GM21367 (cell line): ENCODE data around the gene SPON2.
A peak's percentile ranks its signal among the peaks of the same experiment; 100 is the strongest.

Experiments
- ATAC-seq: cut with Tn5 transposase; IDR thresholded peaks from one replicate; pipeline ENCODE4 v1.9.1; 2021; ENCODE audit not compliant: unreplicated experiment

The SPON2 gene

DNA sequence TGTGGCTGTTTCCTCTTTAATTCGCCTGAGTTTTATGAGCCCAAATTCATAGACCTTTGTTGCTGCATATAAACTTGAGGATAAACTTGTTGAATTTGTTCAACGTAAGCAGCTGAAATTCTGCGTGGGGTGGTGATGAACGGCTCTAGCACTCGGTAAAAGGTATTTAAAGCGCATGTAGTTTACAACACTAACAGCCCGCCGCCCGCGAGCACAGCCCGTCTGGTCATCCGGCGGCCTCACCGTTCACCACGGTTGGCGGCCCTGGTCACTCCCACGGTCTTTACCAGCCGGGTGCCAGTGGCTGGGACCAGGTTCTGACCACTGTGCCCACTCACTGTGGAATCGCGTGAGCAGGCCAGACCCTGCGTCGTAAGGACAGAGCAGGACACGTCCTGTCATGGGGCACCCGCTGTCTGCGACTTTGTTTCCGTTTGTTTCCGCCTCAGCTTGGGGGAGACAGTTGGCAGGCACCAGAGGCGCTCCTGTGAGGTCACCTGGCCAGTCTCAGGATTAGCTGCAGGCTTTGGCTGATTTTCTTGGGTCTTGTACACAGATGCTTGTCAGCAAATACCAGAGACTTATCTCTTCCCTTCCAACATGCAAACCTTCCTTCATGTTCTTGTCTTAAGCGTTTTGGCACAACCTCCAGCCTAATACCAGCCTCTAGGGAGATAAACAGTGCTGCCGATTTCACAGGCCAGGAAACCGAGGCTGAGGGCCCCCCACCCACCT, 36.8 kb upstream of the SPON2 start:
- ATAC-seq: no peak

- no peak for ATAC-seq
Observed at GRCh38 chr4:1208266-1208961, 36.0 kb upstream of the SPON2 start.

- ATAC-seq: no peak
Observed at GRCh38 chr4:1207603-1208265, 35.4 kb upstream of the SPON2 start.

GRCh38 chr4:1207157-1207470, 34.7 kb upstream of the SPON2 start:
- no peak for ATAC-seq

- ATAC-seq: no peak
Observed at GRCh38 chr4:1206299-1207156, 34.1 kb upstream of the SPON2 start.

GRCh38 chr4:1205586-1206298, 33.4 kb upstream of the SPON2 start:
- no peak for ATAC-seq

GRCh38 chr4:1204828-1205585, 32.6 kb upstream of the SPON2 start:
- ATAC-seq: no peak

DNA sequence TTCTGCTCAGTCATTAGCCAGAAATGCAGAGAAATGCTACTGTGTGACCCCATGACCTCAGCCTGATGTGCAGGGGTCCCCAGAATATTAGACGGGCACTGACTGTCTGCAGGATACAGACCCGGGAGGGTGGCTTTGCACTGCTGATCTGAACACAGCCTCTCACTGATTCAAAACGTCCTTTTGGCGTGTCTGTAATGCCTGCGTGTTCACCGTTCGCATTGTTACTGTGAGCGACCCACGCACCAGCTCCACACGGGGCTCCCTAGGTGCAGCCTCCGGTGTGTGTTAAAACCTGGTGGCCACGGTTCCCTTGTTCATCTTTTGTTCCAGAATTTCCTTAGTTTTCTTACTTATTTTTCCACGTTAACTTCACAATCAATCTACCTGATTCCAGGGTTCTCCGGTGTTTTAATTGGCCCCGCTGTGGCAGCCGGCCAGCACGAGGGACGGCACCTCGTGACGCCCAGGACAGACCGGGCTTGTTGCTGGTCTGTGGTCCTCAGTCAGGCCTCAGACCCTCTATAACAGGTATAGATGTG, 32.0 kb upstream of the SPON2 start:
- no peak for ATAC-seq

DNA sequence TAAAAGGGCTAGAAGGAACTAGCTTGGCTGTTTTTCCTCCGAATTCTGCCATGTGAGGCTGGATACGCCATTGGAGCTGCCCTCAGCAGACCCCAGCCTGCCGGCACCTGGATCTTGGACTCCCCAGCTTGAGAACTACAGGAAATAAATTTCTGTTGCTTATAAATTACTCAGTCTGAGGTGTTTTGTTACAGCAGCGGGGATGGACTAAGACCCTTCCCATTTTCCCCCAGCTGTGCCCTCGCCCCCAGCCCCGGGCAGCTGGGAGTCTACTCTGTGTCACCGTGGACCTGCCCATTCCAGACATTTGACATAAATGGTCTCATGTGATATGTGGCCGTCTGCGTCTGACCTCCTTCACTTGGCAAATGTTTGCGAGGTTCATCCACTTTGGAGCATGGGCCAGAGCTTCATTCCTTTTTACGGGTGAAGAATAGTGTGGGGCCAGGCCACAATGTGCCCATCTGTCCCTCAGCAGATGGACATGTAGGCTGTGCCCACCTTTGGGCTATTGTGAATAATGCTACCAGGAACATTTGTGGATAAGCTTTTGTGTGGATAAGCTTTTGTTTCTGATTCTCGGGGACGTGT, 30.7 kb upstream of the SPON2 start:
- no peak for ATAC-seq

DNA sequence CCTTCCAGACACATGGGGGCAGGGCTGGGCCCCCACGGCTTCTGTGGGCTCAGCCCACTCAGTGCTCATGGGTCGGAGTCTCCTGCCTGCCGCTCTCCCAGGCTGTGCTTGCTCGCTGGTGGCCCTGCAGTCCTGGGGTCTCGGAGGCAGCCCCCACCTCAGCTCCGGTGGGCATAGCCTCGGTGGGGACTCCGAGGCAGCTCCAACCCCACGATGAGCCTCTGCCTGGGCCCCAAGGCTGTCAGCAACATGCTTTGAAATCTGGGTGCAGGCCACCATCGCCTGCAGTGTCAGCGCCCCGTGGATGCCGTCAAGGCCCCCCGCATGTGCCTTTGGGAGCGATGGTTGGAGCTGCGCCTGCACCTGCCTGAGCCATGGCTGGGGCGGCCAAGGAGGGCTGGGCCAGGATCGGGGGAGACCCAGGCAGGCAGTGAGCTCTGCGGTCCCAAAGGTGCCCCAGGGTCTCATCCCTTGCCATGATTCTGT, 30.2 kb upstream of the SPON2 start:
- ATAC-seq: no peak

DNA sequence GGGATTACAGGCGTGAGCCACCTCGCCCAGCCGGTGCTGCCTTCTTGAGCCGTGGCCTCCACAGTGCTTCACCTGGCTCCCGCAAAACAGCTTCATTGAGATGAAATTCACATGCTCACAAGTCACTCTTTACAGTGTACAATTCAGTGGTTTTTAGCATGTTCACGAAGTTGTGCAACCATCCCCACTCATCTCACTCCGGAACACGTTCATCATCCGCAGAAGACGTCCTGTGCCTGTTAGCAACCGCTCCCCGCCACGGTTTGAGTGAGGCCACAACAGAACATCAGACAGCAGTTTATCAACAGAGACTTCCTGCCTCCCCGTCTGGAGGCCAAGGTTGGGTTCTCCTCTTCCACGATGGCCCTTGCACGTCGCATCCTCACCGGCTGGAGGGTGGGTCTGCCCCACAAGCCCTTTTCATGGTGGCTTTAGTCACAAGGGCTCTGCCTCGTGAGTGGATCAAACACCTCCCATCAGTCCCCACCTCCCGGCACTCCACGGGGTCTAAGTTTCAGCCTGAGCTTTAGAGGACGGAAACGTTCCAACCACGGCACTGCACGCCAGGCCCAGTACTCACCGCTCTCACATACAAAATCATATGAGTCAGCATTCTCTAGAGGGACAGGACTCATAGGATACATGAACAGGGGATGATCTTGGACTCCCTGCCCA, 29.6 kb upstream of the SPON2 start:
- no peak for ATAC-seq

DNA sequence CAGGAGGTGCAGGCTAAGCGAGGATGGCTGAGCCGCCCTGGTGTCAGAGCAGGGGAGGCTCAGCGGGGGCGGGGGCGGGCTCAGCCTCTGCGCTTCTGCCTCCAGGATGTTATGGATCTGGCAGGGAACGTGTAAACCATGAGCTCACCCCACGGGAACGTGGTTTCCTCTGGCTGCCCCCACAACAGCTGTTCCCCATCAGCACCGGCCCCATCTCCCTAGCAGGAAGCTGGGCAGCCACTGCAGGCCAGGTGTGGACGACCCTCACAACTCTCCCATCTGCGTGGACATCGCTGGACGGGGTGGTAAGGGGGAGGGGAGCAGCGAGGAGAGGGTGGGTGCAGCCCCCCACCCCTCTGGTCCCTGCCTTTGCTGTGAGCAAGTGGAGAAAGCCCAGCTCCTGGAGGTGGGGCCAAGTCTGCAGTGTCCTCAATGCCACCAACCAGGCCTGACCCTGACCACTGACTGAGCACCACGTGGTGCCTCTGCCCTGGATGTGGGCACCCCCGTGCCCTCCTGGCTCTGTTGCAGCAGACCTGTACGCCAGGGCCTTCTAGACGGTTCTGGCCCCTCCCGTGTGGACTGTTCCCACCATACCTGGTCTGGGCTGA, 28.1 kb upstream of the SPON2 start:
- ATAC-seq: peak; percentile 12

DNA sequence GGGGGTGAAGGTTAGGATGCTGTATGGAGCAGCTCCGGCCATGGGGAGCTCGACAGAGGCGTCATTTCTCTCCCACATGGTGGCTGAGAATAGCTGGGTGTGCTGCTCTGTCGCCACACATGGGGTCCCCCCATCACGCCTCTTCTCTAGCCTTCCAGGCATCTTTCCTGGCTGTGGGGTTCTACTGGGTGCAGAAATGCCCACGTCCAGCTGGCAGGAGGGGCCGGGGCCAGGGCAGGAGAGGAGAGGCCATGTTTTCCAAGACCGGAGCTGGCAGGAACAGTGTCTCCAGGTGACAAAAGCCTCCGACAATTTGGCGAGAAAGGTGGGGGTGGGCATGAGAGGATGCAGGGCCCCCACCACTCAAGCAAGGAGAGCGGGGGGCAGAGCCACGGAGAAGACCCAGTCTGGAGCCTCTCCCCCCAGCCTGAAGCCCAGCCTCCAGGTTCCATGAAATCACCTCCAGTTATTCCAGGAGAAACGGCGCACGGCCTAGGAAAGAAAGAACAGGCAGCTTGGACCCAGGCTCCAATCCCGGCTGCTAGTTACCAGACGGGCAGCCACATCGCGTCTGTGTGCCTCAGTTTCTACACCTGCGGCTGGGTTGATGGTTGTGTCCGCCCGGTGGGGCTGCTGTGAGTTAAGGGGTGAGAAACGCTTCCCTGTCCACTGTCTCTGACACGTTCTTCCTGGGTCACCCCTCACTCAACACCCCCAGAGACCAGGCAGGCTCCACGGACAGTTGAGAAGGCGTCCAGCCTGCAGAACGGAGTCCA, 27.4 kb upstream of the SPON2 start:
- no peak for ATAC-seq

DNA sequence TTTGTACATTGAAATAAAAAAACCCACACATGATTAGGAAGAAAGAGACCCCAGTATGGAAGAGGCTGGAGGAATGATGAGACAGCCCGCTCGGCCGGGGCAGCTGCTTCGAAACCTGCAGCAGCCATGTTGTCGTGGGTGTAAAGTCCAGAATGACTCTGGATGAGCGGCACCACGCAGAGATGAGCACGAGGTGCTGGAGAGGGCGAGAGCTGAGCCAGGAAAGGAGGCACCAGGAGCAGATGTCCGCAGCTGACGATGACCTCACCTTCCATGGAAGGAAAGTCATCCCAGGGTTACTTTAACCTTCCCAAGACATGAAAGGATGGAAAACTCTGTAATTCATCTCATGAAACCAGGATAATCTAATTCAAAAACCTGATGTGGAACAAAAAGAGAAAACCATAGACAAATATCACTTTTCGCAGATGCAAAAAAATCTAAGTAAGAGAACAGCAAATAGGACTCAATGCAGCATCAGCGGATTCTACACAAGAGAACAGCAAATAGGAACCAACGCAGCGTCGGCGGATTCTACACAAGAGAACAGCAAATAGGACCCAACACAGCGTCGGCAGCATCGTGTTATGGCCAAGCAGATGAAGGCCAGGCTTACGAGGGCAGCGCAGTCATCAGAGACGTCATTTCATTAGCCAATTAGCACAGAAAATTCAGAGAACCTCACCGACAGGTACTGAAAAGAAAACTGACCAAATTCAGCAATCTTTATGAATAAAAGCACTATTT, 25.9 kb upstream of the SPON2 start:
- ATAC-seq: no peak

DNA sequence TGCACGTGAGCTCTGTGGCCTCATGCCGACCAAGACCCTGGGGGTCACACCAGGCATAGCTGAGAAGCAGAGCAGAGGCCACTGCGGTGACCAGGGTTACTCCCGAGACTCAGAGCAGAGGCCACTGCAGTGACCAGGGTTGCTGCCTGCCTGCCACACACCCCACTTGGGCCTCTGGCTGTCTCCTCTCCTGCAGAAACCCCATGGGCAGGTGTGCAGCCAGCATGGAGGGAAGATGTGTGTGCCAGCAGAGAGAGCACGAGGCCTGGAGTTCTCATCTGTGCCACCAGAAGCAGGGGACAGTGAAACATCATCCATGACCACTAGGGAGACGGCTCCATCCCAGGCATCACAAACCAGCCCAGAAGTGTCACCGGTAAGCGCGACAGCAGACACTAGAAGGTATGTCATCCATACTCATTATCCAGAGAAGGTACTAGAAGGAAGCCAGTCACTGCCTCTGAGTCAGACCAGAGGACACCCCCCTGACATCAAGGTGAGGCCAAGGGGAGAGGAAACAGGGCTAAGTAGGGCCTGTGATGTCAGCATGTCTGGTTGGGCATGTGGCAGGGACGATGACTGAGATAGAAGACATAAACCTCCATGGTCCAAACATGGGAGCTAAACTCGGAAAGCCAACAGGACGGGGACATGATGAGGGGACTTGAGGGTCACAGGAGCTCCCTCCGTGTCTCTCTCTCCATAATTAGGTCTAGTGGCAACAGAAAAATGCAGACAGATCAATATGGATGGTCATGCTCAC, 24.2 kb upstream of the SPON2 start:
- ATAC-seq: no peak

DNA sequence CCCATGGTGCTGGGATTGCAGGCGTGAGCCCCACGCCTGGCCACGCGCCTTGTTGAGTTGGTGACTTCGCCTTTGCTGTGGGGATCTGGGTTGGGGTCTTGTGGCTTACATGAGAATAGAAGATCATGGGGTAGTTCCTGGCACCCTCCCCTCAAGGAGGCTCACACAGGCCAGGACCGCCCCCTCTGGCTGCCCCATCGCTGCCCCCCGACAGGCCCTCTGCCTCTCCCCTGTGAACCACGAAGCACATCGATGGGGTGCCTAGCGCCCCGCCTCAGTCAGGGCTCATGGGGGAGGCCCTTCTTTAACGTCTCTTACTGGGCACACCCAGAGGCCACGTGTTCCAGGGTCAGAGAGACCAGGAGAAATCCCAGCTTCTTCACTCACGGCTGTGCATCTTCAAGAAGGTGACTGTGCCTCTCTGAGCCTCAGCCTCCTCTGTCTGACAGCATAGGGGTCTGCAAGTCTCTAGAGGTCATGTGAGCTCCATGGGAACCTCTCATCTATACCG, 23.6 kb upstream of the SPON2 start:
- no peak for ATAC-seq
